Osteocyte (in vitro differentiated cells): Measurements from ENCODE around the gene PSME1. TPM values are rescaled to one million over a fixed set of nuclear protein-coding genes. Genes with fewer than 3 reads are reported as not detected.

ENCODE experiments used
- DNase-seq: peaks from one replicate; pipeline ENCODE4 v3.0.0; 2021; ENCODE audit warnings: mixed read lengths; ENCODE audit not compliant: unreplicated experiment; ENCODE audit errors: extremely low spot score
- H3K27ac Mint-ChIP-seq: one replicate; pipeline ENCODE4 v1.8.0; 2021; ENCODE audit warnings: mild to moderate bottlenecking, mixed read lengths; ENCODE audit not compliant: unreplicated experiment
- H3K27me3 Mint-ChIP-seq: one replicate; pipeline ENCODE4 v1.8.0; 2021; ENCODE audit warnings: mixed read lengths; ENCODE audit not compliant: unreplicated experiment
- H3K36me3 Mint-ChIP-seq: one replicate; pipeline ENCODE4 v1.8.0; 2021; ENCODE audit warnings: mixed read lengths; ENCODE audit not compliant: unreplicated experiment
- H3K4me1 Mint-ChIP-seq: one replicate; pipeline ENCODE4 v1.8.0; 2021; ENCODE audit warnings: mixed read lengths; ENCODE audit not compliant: unreplicated experiment
- H3K4me3 Mint-ChIP-seq: one replicate; pipeline ENCODE4 v1.8.0; 2021; ENCODE audit warnings: mild to moderate bottlenecking, moderate library complexity, mixed read lengths; ENCODE audit not compliant: unreplicated experiment
- H3K9me3 Mint-ChIP-seq: one replicate; pipeline ENCODE4 v1.8.0; 2021; ENCODE audit warnings: mixed read lengths; ENCODE audit not compliant: unreplicated experiment
- total RNA-seq: library from RNA; stranded (reverse); gene quantifications from 2 replicates; pipeline ENCODE4 v1.2.1, GENCODE V29; 2021
- TF ChIP-seq, protein P1 (sequence below): fragments of 200-600 bp; sonication (generic); IDR thresholded peaks from 2 replicates; pipeline ENCODE4 v1.5.0; 2021; ENCODE audit warnings: antibody characterized with exemption, mild to moderate bottlenecking, moderate library complexity

The PSME1 gene
- total RNA-seq, 1 donor from 2014 or later: 156 TPM

DNA sequence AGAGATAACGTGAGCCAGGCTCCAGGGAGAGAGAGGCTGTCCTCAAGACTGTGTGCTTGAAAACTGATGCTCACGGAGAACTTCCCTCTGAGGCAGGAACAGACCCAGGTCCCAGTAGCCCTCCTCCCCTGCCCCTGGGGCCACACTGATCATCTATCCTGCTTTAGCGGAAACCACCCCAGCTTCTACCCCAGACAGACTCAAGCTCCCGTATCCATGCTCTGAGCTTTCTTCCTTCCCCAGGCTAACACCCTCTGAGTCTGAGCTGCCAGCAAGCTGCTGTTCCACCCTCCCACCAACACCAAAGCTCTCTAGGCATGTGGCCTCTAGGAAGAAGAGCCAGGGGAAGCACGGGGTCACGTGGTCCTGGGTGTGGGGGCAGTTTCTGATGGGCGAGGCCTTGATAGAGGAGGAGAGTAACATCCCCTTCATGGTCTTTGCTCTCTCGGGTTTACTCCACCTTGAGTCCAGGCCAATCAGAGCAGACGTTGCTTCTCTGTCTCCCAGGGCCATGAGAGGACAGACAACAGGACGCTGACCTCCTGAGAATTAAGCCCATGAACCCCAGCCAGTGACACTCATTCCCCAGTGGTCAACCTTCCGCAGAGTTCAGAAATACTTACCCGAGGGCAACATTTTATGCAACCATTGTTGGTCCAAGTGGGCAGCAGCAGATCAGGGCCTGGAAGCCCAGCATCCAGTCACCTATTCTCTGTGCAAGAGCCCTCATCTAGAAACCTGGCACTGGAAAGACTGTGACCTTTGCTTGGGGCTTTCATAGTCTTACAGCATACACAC is 40.5 kb upstream of the PSME1 start:
- peaks cover 18% of the 10 kb centered on the region for H3K36me3 Mint-ChIP-seq
- peak overlapping the region; percentile 99 for H3K4me3 Mint-ChIP-seq
- H3K9me3 Mint-ChIP-seq: no peaks in the 10 kb centered on the region
- peak overlapping the region; percentile 97 for H3K27ac Mint-ChIP-seq
- H3K27me3 Mint-ChIP-seq: no peaks in the 10 kb centered on the region
- TF ChIP-seq, protein P1, sequence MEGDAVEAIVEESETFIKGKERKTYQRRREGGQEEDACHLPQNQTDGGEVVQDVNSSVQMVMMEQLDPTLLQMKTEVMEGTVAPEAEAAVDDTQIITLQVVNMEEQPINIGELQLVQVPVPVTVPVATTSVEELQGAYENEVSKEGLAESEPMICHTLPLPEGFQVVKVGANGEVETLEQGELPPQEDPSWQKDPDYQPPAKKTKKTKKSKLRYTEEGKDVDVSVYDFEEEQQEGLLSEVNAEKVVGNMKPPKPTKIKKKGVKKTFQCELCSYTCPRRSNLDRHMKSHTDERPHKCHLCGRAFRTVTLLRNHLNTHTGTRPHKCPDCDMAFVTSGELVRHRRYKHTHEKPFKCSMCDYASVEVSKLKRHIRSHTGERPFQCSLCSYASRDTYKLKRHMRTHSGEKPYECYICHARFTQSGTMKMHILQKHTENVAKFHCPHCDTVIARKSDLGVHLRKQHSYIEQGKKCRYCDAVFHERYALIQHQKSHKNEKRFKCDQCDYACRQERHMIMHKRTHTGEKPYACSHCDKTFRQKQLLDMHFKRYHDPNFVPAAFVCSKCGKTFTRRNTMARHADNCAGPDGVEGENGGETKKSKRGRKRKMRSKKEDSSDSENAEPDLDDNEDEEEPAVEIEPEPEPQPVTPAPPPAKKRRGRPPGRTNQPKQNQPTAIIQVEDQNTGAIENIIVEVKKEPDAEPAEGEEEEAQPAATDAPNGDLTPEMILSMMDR: no peak
- DNase-seq: no peak
- peaks cover 26% of the 10 kb centered on the region for H3K4me1 Mint-ChIP-seq

DNA sequence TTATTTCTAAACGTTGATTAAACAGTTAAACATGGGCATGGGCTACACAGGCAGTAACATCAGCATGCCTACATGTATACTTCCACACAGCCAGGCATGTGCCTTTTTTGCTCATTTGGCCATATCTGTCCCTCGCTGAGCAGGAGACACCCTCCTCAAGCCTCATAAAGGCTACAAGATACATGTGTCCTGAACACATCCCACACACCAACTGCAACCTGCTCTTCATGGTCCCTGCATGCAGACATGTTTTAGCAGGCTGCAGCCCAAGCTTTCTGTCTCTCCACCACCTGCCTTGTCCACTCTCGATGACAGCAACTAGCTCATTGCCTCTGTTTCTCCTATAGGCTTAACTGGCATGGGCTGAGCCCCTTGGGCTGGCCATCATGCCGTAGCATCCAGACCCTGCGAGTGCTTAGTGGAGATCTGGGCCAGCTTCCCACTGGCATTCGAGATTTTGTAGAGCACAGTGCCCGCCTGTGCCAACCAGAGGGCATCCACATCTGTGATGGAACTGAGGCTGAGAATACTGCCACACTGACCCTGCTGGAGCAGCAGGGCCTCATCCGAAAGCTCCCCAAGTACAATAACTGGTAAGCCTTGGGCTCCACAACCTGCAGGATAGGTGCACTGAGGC is 39.3 kb upstream of the PSME1 start:
- H3K9me3 Mint-ChIP-seq: no peaks in the 10 kb centered on the region

DNA sequence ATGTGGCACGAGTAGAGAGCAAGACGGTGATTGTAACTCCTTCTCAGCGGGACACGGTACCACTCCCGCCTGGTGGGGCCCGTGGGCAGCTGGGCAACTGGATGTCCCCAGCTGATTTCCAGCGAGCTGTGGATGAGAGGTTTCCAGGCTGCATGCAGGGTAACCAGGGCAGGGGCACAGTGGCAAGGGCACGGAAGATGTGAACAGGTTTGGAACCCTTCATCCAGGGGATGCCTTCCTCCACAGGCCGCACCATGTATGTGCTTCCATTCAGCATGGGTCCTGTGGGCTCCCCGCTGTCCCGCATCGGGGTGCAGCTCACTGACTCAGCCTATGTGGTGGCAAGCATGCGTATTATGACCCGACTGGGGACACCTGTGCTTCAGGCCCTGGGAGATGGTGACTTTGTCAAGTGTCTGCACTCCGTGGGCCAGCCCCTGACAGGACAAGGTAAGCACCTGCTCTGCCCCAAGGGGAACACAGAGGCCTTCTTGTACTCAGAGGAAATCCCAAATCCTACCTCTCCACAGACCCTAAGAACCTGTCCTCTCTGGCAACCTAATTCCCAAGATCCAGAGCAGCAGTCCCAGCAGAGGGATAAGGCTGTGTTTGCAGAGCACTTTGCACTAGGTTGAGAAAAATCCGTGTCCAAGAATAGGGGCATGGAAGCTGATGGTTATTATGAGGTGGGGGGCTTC is 37.6 kb upstream of the PSME1 start:
- Mint-ChIP-seq H3K36me3 (peaks cover 27% of the 10 kb centered on the region), H3K27me3 (no peaks in the 10 kb centered on the region), H3K4me1 (peaks cover 20% of the 10 kb centered on the region), H3K27ac (no peak overlapping the region), H3K9me3 (no peaks in the 10 kb centered on the region), H3K4me3 (no peak overlapping the region)
- TF ChIP-seq, protein P1: no peak
- no peak for DNase-seq

More for the DNA sequence above, 39.3 kb upstream of the PSME1 start:
- Mint-ChIP-seq H3K36me3 (peaks cover 23% of the 10 kb centered on the region), H3K4me1 (peaks cover 26% of the 10 kb centered on the region), H3K27me3 (no peaks in the 10 kb centered on the region), H3K27ac (no peak overlapping the region), H3K4me3 (peak overlapping the region; percentile 30)
- no peak for DNase-seq
- TF ChIP-seq, protein P1: no peak

DNA sequence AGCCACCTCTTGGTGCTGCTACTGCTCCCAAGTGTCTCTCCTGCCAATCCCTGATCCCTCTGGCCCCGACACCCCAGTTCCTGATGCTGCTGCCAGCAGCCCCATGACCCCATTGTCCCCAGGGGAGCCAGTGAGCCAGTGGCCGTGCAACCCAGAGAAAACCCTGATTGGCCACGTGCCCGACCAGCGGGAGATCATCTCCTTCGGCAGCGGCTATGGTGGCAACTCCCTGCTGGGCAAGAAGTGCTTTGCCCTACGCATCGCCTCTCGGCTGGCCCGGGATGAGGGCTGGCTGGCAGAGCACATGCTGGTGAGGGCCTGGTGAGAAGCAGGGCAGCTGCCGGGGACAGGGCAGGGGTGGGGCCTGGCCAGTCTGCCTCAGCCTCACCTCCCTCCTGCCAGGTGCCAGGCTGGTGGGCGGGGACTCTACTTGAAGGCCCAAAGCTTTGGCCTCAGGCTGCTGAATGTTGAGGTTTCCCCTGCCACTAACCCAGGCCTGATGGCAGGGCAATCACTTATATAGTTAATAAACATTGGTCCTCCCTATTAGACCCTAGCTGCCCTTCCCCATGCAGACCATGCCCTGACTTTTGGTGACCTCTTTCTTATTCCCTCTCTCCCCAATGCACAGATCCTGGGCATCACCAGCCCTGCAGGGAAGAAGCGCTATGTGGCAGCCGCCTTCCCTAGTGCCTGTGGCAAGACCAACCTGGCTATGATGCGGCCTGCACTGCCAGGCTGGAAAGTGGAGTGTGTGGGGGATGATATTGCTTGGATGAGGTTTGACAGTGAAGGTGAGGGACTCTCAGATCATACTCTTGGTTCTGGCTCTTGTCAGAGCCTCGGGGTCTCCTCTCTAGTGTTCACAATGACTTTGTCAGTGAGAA is 36.8 kb upstream of the PSME1 start:
- Mint-ChIP-seq H3K27ac (no peak overlapping the region), H3K4me3 (no peak overlapping the region), H3K9me3 (no peaks in the 10 kb centered on the region), H3K4me1 (peaks cover 15% of the 10 kb centered on the region), H3K36me3 (peaks cover 34% of the 10 kb centered on the region), H3K27me3 (no peaks in the 10 kb centered on the region)
- DNase-seq: no peak
- TF ChIP-seq, protein P1: no peak
